Stimulated activated CD4-positive, alpha-beta T cell treated with anti-CD3 and anti-CD28 coated beads, Interleukin-2, amount 100 ng/mL, for 48 hours (primary cell): ENCODE results near the gene FNDC3B.

Experiments
- DNase-seq, 2 donors: peaks; one replicate each; pipeline ENCODE4 v3.0.0-alpha.2; 2020

FNDC3B gene

GRCh38 chr3:172098698-172099494 lies 59.5 kb downstream of the FNDC3B start:
- no peak for DNase-seq

- DNase-seq, result no peak
Measured at GRCh38 chr3:172099495-172099808, 60.1 kb downstream of the FNDC3B start.

- DNase-seq, result no peak
Measured at GRCh38 chr3:172100482-172100881, 61.1 kb downstream of the FNDC3B start.

- no peak for DNase-seq
Measured at GRCh38 chr3:172101107-172101506, 61.7 kb downstream of the FNDC3B start.

GRCh38 chr3:172102123-172102882 lies 62.9 kb downstream of the FNDC3B start:
- no peak for DNase-seq

GRCh38 chr3:172102883-172103310 lies 63.5 kb downstream of the FNDC3B start:
- no peak for DNase-seq

GRCh38 chr3:172103724-172104123 lies 64.3 kb downstream of the FNDC3B start:
- no peak for DNase-seq

GRCh38 chr3:172104471-172105072 lies 65.2 kb downstream of the FNDC3B start:
- no peak for DNase-seq

- no peak for DNase-seq
Measured at GRCh38 chr3:172106037-172106954, 66.9 kb downstream of the FNDC3B start.

- DNase-seq, result peak; percentile 33 to 41
Measured at GRCh38 chr3:172106989-172107388, 67.6 kb downstream of the FNDC3B start.

GRCh38 chr3:172107403-172107802 lies 68.0 kb downstream of the FNDC3B start:
- peak; percentile 40 to 51 for DNase-seq

GRCh38 chr3:172110127-172110779 lies 70.9 kb downstream of the FNDC3B start:
- no peak for DNase-seq

- DNase-seq, result no peak
Measured at GRCh38 chr3:172111163-172111562, 71.8 kb downstream of the FNDC3B start.

GRCh38 chr3:172112078-172112733 lies 72.8 kb downstream of the FNDC3B start:
- no peak for DNase-seq

- DNase-seq, result no peak
Measured at GRCh38 chr3:172112734-172113120, 73.3 kb downstream of the FNDC3B start.

GRCh38 chr3:172113710-172114109 lies 74.3 kb downstream of the FNDC3B start:
- DNase-seq, result no peak

GRCh38 chr3:172115059-172115458 lies 75.7 kb downstream of the FNDC3B start:
- DNase-seq, result no peak

GRCh38 chr3:172115787-172116186 lies 76.4 kb downstream of the FNDC3B start:
- DNase-seq, result no peak

- no peak for DNase-seq
Measured at GRCh38 chr3:172118019-172118418, 78.6 kb downstream of the FNDC3B start.

GRCh38 chr3:172119266-172119969 lies 80.0 kb downstream of the FNDC3B start:
- DNase-seq, result no peak

- no peak for DNase-seq
Measured at GRCh38 chr3:172120912-172121311, 81.5 kb downstream of the FNDC3B start.
